Measurements from ENCODE around the gene GGCX.
"Not testable (repeated sequence)": the region's sequence is repeated elsewhere in the genome, so short reads cannot be mapped to it uniquely, and the experiment has no call there.

GGCX gene

GRCh38 chr2:85593023-85593422, 31.7 kb upstream of the GGCX start:
- DNase-seq = no peak

GRCh38 chr2:85592299-85592698, 31.0 kb upstream of the GGCX start:
- not testable (repeated sequence) for DNase-seq

DNA sequence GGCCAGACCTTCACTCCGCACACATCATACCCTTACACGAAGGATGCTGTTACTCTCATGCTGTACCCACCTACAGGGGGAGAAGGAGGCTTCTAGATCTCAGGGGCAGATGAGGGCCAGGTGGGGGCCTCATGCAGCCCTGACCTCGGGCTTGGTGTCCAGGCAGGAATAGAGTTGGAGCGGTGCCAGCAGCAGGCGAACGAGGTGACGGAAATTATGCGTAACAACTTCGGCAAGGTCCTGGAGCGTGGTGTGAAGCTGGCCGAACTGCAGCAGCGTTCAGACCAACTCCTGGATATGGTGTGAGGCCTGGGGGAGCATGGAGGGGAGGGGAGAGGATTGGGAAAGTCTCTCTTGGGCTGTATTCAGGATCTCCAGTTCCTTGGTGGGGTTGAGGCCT, 30.3 kb upstream of the GGCX start:
- DNase-seq = no peak

- DNase-seq = no peak
Measured at GRCh38 chr2:85590950-85591349, 29.7 kb upstream of the GGCX start.

GRCh38 chr2:85589982-85590791, 28.9 kb upstream of the GGCX start:
- no peak for DNase-seq

- DNase-seq = no peak
Measured at GRCh38 chr2:85589181-85589580, 27.9 kb upstream of the GGCX start.

- no peak for DNase-seq
Measured at GRCh38 chr2:85588645-85589044, 27.4 kb upstream of the GGCX start.

DNA sequence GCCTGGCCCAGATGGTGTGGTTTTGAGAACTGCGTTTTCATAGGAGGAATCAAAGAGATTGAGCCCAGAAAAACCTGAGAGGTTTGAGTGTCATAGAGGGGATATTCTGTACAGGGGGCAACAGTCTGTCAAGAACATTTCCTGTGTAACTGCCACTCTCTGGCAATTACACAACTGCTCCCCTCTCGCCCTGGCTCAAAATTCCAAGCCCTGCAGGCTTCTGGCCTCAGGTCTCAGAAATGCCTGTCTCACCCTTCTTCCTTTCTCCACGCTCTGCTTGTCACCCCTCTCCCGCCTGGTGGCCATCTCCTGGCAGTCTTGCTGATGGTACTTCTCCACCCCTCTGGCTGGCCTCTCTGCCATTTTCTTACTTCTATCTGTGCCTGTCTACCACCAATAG, 26.9 kb upstream of the GGCX start:
- no peak for DNase-seq

DNA sequence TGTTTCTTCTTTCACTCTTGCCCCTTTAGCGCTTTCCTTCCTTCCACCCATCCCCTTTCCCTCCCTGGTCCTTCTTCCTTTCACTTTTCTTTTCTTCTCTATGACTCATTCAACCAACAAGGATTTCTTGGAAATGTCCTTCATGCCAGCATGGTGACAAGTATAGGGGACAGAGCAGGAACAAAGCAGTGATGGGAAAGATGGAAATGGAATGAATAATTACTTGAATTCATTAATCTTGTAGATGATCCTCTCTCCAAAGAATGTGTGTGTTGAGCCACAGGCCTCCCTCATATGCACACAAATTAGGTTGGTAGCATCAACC, 24.4 kb upstream of the GGCX start:
- no peak for DNase-seq

DNA sequence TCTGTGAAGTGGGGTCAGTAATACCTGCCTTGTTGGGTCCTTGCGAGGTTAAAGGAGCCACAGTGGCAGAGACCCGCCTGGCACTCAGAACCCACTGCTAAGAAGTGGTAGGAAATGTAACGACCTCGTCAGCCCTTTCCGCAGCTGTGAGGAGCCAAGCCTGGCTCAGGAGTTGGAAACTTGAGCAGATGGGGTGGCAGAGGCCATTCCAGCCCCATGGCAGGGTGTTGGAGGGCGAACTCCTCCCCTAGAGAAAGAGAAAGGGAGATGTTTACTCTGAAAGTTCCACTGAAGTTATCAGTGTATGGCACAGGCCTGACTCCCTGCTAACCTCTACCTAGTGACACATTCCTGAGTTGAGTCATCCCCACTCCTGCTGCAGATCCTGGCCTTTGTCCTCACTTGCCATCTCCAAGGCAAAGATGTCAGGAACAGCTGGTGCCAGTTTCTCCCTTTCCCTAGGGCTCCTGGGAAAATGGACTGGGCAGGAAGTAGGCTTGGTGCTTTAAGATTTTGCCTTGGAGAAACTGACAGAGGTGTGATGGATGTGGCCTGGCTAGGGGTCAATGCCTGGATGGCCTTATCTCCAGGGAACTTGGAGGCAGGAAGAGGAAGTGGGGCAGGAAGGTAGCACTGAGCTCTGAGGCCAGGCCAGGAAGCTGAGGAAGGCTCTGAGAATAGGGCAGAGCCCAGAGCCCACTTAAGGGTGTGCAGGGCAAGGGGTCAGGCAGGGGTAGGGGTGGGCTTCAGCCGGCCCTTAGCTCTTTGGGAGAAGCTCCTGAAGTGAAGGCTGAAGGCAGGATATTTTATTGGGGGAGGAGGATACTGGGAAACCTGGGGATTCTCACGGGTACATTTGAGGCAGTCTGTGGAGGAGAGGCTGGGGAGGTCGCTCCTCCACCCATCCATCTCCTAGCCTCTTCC, 23.8 kb upstream of the GGCX start:
- no peak for DNase-seq

- no peak for DNase-seq
Measured at GRCh38 chr2:85584354-85584856, 23.1 kb upstream of the GGCX start, which contains the start of gene VAMP5. VAMP5 (plus strand) TSS chr2:85584431; CDS start chr2:85584491, 60 bp downstream.

- DNase-seq = no peak
Measured at GRCh38 chr2:85583667-85584353, 22.5 kb upstream of the GGCX start.

GRCh38 chr2:85582492-85582891, 21.2 kb upstream of the GGCX start:
- DNase-seq = no peak

DNA sequence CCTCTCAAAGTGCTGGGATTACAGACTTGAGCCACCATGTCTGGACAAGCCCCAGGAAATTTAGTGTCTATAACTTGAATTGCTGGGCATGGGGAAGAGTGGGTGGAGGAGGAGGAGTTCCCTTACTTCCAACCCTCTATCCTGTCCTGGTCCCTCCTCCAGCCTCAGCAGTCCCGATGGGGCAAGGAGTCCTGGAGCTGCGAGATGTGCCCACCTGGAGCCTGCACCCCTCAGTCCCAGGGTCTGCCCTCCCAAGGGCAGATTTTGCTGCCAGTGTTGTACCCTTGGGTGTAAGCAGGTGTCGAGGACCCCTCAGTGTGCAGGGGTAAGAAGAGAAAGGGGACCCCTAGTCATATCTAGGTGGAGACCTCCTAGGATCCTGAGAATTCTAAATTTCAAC, 18.9 kb upstream of the GGCX start:
- DNase-seq = no peak

DNA sequence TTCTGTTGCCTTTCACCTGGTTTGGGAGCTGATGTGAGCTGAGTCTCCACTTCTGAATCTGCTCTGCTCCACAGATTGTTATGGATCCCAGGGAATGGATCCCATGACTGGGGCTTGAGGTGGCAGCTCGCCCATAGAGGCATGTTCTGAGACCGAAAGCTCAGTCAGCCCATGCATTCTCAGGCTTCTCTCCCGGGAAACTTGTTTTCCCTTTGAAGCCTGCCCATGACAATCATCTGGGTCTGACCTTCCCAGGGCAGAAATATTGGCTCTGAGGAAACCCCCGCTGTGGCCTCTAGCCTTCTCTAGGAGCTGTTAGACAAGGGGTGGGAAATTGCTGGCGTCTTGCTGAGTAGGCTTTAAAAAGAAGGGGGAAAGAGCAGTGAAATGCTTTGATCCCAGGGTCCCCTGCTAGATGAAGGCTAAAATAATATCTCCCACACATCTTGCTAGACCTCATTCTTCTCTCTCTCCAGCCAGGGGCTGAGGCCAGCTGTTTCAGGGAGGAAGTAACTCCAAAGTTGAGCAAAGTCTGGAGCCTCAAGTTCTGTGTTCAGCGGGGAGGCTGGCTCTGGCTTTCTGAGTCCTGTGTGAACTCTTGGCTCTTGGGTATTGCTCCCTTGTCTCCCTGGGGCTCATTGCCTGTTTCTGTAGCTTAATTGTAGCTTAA, 18.1 kb upstream of the GGCX start:
- DNase-seq = no peak

GRCh38 chr2:85578243-85579180, 17.2 kb upstream of the GGCX start:
- DNase-seq = no peak

DNA sequence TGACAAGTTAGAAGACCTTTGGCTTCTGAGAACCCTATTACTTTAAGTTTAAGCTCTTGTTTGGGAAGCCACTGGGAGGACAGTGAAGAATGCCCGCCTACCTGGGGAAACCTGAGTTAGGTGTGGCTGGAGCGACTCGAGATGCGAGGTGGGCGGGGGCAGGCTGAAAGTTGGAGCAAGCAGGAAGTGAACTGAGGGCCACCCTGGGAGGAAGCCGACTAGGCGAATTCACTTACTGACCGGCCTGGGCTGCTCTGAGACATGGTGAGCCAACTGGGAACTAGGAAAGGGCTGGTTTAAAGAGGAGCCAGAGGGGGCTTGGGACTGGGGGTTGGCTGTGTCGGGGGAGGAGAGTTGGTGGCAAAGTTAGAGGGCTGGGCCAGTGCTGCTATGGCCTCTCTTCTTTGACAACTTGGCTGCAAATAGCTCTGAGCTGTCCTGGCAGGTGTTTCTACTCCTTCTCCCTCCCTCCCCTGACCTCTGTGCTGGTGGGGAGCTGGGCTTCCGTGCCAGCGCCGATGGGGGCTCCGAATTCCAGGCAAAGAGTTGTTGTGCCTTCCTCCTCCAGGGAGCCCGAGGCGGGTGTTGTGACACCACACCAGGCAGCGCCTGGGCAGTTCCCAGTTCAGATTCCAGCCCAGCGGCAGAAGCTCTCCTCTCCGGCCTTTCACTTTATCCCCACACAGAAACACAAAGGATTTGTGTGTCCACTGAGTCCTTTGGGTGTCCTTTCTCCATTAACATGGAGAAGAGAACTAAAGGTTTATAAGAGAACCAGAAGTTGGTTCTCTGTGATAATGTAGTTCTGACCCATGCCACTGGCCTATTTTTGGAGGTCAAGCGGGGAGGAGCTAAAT, 16.3 kb upstream of the GGCX start, which contains the start of gene VAMP8:
VAMP8 (plus strand) TSS at position 201 of the 857 bp plus-strand sequence; CDS start at position 262, 61 bp downstream.
- DNase-seq = no peak

GRCh38 chr2:85577063-85577385, 15.7 kb upstream of the GGCX start:
- DNase-seq = no peak

DNA sequence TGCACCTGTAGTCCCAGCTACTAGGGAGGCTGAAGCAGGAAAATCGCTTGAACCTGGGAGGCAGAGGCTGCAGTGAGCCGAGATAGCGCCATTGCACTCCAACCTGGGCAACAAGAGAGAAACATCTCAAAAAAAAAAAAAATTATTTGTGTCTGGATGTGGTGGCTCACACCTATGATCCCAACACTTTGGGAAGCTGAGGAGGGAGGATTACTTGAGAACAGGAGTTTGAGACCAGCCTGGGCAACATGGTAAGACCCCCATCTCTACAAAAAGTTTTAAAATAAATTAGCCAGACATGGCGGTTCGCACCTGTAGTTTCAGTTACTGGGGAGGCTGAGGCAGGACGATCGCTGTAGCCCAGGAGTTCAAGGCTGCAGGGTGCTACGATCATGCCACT, 14.4 kb upstream of the GGCX start:
- no peak for DNase-seq

DNA sequence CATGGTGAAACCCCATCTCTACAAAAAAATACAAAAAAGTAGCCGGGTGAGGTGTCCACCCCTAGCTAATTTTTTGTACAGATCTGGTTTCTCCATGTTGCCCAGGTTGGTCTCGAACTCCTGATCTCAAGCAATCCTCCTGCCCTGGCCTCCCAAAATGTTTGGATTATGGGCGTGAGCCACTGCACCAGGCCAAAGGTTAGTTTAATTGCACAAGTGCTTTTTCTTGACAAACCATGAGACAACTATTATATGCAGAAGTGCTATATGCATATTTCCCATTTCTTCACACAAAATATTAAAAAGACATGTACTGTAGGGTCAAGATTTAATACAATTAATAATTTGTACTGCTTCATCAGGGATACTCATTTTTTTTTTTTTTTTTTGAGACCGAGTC, 5.0 kb upstream of the GGCX start:
- no peak for DNase-seq

DNA sequence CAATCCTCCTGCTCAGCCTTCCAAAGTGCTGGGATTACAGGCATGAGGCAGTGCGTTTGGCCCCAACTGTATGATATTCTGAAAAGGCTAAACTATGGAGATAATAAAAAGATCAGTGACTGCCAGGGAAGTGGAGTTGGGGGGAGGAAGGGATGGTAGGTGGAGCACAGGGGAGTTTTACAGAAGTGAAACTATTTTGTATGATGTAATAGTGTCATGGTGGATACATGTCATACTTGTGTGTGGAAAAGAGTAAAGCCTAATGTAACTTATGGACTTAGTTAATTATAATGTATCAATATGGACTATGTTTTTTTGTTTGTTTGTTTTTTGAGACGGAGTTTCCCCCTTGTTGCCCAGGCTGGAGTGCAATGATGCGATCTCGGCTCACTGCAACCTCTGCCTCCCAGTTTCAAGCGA, 2.9 kb upstream of the GGCX start:
- no peak for DNase-seq
